ENCODE results near the gene OSBPL5.
"Not testable (repeated sequence)": the region's sequence is repeated elsewhere in the genome, so short reads cannot be mapped to it uniquely, and the experiment has no call there.

The OSBPL5 gene

GRCh38 chr11:3115321-3115720 lies 49.8 kb downstream of the OSBPL5 start (continued):
- TF ChIP-seq, protein P1, sequence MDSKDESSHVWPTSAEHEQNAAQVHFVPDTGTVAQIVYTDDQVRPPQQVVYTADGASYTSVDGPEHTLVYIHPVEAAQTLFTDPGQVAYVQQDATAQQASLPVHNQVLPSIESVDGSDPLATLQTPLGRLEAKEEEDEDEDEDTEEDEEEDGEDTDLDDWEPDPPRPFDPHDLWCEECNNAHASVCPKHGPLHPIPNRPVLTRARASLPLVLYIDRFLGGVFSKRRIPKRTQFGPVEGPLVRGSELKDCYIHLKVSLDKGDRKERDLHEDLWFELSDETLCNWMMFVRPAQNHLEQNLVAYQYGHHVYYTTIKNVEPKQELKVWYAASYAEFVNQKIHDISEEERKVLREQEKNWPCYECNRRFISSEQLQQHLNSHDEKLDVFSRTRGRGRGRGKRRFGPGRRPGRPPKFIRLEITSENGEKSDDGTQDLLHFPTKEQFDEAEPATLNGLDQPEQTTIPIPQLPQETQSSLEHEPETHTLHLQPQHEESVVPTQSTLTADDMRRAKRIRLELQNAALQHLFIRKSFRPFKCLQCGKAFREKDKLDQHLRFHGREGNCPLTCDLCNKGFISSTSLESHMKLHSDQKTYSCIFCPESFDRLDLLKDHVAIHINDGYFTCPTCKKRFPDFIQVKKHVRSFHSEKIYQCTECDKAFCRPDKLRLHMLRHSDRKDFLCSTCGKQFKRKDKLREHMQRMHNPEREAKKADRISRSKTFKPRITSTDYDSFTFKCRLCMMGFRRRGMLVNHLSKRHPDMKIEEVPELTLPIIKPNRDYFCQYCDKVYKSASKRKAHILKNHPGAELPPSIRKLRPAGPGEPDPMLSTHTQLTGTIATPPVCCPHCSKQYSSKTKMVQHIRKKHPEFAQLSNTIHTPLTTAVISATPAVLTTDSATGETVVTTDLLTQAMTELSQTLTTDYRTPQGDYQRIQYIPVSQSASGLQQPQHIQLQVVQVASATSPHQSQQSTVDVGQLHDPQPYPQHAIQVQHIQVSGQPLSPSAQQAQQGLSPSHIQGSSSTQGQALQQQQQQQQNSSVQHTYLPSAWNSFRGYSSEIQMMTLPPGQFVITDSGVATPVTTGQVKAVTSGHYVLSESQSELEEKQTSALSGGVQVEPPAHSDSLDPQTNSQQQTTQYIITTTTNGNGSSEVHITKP (tag by site-specific recombination; IDR thresholded peaks at IDR 0.05), result no peak
- TF ChIP-seq ZNF302 (tag by site-specific recombination; IDR thresholded peaks at IDR 0.05; ENCODE audit: low read depth) (no peak), ZBTB20 (tag by site-specific recombination; IDR thresholded peaks at IDR 0.05) (no peak), ZNF558 (tag by site-specific recombination; IDR thresholded peaks at IDR 0.05) (no peak)

- POLR2A ChIA-PET; H3K4me3 ChIP-seq (ENCODE audit: low read depth, low read length); H3K9me3 ChIP-seq (ENCODE audit: control insufficient read depth, insufficient read depth, low read depth, low read length); H3K4me1 ChIP-seq (ENCODE audit: control insufficient read depth, insufficient read depth, low read length); H3K27ac ChIP-seq (ENCODE audit: extremely low read depth, low read depth, low read length): not testable (repeated sequence)
- CTCF ChIA-PET, result interaction anchor here (0.9 to 1.5 kb wide), 3 partner anchors 83 to 581 kb away, joined by 3 read pairs; no protein-coding TSS in a partner anchor
- peaks cover 0 to 14% of the 10 kb centered on the region in 2 experiments; a peak in 1 of 3 replicates for H3K36me3 ChIP-seq (ENCODE audit: control insufficient read depth in 2 of 2, insufficient read depth in 1 of 2, low read length in 2 of 2)
Measured at GRCh38 chr11:3113661-3114060, 51.4 kb downstream of the OSBPL5 start.

- H3K9me3 ChIP-seq (ENCODE audit: control insufficient read depth, insufficient read depth, low read depth, low read length), result no peaks in the 10 kb centered on the region
- H3K27ac ChIP-seq (ENCODE audit: extremely low read depth, low read depth, low read length), result no peak overlapping the region
- ChIA-PET CTCF (interaction anchor here (0.7 to 1.5 kb wide), 4 partner anchors 17 to 579 kb away, joined by 3 to 5 read pairs (median 3); no protein-coding TSS in a partner anchor), POLR2A (no interaction called here)
- TF ChIP-seq ZSCAN4 (tag by site-specific recombination; IDR thresholded peaks at IDR 0.05) (peak; percentile 77), ZNF350 (tag by site-specific recombination; IDR thresholded peaks at IDR 0.05) (no peak)
- no peak overlapping the region for H3K4me3 ChIP-seq (ENCODE audit: low read depth, low read length)
- H3K4me1 ChIP-seq (ENCODE audit: control insufficient read depth, insufficient read depth, low read length), result no peaks in the 10 kb centered on the region
- H3K36me3 ChIP-seq (ENCODE audit: control insufficient read depth in 2 of 2, insufficient read depth in 1 of 2, low read length in 2 of 2), result peaks cover 0 to 19% of the 10 kb centered on the region in 2 experiments; a peak in 1 of 3 replicates
Measured at GRCh38 chr11:3111919-3112690, 53.0 kb downstream of the OSBPL5 start.

DNA sequence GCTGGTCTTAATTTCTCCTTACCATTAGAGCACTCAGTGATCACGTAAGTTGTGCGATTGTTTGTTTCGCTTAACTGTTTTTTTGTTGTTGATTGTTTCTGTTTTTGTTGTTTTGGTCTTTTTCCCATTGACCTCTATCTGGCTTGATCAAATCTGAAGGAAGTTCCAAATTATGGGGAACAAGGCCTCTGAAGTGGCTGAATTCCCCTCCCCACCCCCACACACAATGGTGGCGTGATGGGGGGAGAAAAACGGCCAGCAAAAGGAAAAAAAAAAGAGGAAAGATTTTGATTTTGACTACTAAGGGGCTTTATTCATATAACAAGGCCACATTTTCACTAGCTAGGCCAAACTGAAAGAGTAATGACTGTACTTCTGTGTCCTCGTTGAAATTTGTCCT lies 53.6 kb downstream of the OSBPL5 start:
- POLR2A ChIA-PET, result no interaction called here
- no peaks in the 10 kb centered on the region for H3K9me3 ChIP-seq (ENCODE audit: control insufficient read depth, insufficient read depth, low read depth, low read length)
- CTCF ChIA-PET, result interaction anchor here (0.7 to 2.3 kb wide), 6 partner anchors 10 to 105 kb away, joined by 3 to 14 read pairs (median 5); no protein-coding TSS in a partner anchor
- no peak overlapping the region for H3K4me3 ChIP-seq (ENCODE audit: low read depth, low read length)
- no peaks in the 10 kb centered on the region for H3K4me1 ChIP-seq (ENCODE audit: control insufficient read depth, insufficient read depth, low read length)
- H3K36me3 ChIP-seq (ENCODE audit: control insufficient read depth in 2 of 2, insufficient read depth in 1 of 2, low read length in 2 of 2), result peaks cover 0 to 19% of the 10 kb centered on the region in 2 experiments; a peak in 1 of 3 replicates
- H3K27ac ChIP-seq (ENCODE audit: extremely low read depth, low read depth, low read length), result no peak overlapping the region
- no peak for TF ChIP-seq ZBTB48 (tag by site-specific recombination; IDR thresholded peaks at IDR 0.05)
- no peak for TF ChIP-seq ZNF311 (tag by site-specific recombination; IDR thresholded peaks at IDR 0.05; ENCODE audit: borderline replicate concordance)
- TF ChIP-seq ZNF114 (tag by site-specific recombination; IDR thresholded peaks at IDR 0.05), result no peak
- no peak for TF ChIP-seq KLF10 (tag by site-specific recombination; IDR thresholded peaks at IDR 0.05)
- TF ChIP-seq ZNF701 (tag by site-specific recombination; IDR thresholded peaks at IDR 0.05), result no peak

All from HEK293 (cell line).